ENCODE data around the gene CDH15. TPM values are rescaled to one million over a fixed set of nuclear protein-coding genes. Genes with fewer than 3 reads are reported as not detected.
A peak's percentile ranks its signal among the peaks of the same experiment; 100 is the strongest.

Gene CDH15
- total and polyA plus RNA-seq, 2 of the 13 experiments (the other 11 are each of a cell fraction or from before 2014, with no cell fraction given): 0.74 to 2.2 TPM

DNA sequence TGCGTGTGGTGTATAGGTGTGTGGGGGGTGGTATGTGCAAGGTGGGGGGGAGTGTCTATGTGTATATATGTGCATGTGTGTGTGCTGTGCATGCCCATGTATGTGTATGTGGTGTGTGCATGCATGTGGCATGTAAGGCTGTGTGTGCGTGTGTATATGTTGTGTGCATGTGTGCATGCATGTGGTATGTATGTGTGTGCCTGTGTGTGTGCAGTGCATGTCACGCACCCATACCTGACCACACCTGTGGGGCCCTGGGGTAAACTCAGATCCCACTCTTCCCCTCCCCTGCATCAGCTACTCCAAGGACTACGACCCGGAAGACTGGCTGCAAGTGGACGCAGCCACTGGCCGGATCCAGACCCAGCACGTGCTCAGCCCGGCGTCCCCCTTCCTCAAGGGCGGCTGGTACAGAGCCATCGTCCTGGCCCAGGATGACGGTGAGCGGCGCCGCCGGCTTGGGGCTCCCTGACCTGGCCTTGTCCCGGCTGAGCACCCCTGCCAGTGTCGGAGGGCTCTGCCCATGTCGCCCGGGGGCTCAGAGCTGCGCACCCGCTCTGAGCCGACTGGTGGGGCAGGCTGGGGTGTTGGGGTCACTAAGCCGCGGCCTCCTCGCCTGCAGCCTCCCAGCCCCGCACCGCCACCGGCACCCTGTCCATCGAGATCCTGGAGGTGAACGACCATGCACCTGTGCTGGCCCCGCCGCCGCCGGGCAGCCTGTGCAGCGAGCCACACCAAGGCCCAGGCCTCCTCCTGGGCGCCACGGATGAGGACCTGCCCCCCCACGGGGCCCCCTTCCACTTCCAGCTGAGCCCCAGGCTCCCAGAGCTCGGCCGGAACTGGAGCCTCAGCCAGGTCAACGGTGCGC is 19.7 kb downstream of the CDH15 start:
- H3K4me2 ChIP-seq (ENCODE audit: low read depth, low read length): peak overlapping the region; percentile 94
- H4K20me1 ChIP-seq (ENCODE audit: insufficient read depth, low read length): peaks cover 36% of the 10 kb centered on the region; the same call in 1 of the 2 replicates
- peaks cover 0 to 3% of the 10 kb centered on the region in 2 experiments; a peak in 1 of 5 replicates for H3K36me3 ChIP-seq (replicated peaks in 1 of 2; ENCODE audit: control insufficient read depth in 1 of 2, insufficient read depth in 2 of 2, low read length in 2 of 2)
- FAIRE-seq (peak; percentile 55), ATAC-seq (peak; percentile 17), DNase-seq (ENCODE audit: low spot score) (no peak)
- H3K4me3 ChIP-seq (replicated peaks in 1 of 3; ENCODE audit: insufficient read depth in 1 of 3, low read depth in 2 of 3, low read length in 3 of 3): peak overlapping the region; percentile 60 to 86 (median 75)
- POLR2A ChIA-PET: interaction anchor here (0.5 to 3.0 kb wide), 6 partner anchors 9 to 497 kb away, joined by 3 to 44 read pairs (median 6); partner anchors contain the start of genes CDH15, SLC22A31 and ZNF778
- intact Hi-C loops (cut with micrococcal nuclease; ENCODE audit: unreplicated experiment) (no loop called here), in situ Hi-C loops (cut with HindIII; ENCODE audit: extremely low pct_ligation_motif_present, low pct_unique_long_range_greater_than_20kb) (no loop called here)
- no peak overlapping the region for H2AFZ ChIP-seq (ENCODE audit: low read length)
- peak overlapping the region; percentile 82 for H3K9ac ChIP-seq (ENCODE audit: insufficient read depth, low read depth, low read length)
- H3K27me3 ChIP-seq (ENCODE audit: control insufficient read depth in 1 of 2, insufficient read depth in 2 of 2, low read length in 2 of 2): no peaks in the 10 kb centered on the region; a peak in 1 of 5 replicates
- CTCF ChIA-PET (ENCODE audit: low intra/inter-chr PET ratio, low total read pairs): no interaction called here
- no peaks in the 10 kb centered on the region for H3K9me3 ChIP-seq (ENCODE audit: low read length)
- 12% methylated on average over 20 of the region's 44 CpGs for WGBS (ENCODE audit: low lambda C conversion rate)
- H3K79me2 ChIP-seq (ENCODE audit: insufficient read depth, low read length): peaks cover 6% of the 10 kb centered on the region
- H3K27ac ChIP-seq (ENCODE audit: extremely low read length, insufficient read depth, low read length): peak overlapping the region; percentile 99
- peaks cover 32% of the 10 kb centered on the region for H3K4me1 ChIP-seq (ENCODE audit: insufficient read depth, low read length)
- TSS peak; percentile 48 for BruUV-seq (replicated peaks)
- TF ChIP-seq ZNF180 (CRISPR knock-in tag; IDR thresholded peaks at IDR 0.05; ENCODE audit: borderline replicate concordance, low read depth): 0 out of 2 replicates have a peak, but pooled peaks have one; percentile 58
- TF ChIP-seq SNAI1 (CRISPR knock-in tag; IDR thresholded peaks at IDR 0.05; ENCODE audit: borderline replicate concordance): no peak
- 0 out of 2 replicates have a peak, but pooled peaks have one; percentile 74 for TF ChIP-seq CAMTA2 (CRISPR knock-in tag; IDR thresholded peaks at IDR 0.05; ENCODE audit: borderline replicate concordance)
- no peak for TF ChIP-seq ZNF780A (CRISPR knock-in tag; IDR thresholded peaks at IDR 0.05)
- TF ChIP-seq TARDBP (CRISPR knock-in tag; IDR thresholded peaks at IDR 0.05): no peak; the same call in 1 of the 2 replicates
- no peak; the same call in 1 of the 2 replicates for TF ChIP-seq MAF1 (CRISPR knock-in tag; IDR thresholded peaks at IDR 0.05; ENCODE audit: borderline replicate concordance)
- TF ChIP-seq KDM2A (CRISPR knock-in tag; IDR thresholded peaks at IDR 0.05; ENCODE audit: borderline replicate concordance, low read depth): peak; percentile 87
- TF ChIP-seq HES4 (CRISPR knock-in tag; IDR thresholded peaks at IDR 0.05; ENCODE audit: borderline replicate concordance): peak; percentile 86; the same call in 1 of the 2 replicates
- peak; percentile 32; the same call in 1 of the 2 replicates for TF ChIP-seq ZNF468 (CRISPR knock-in tag; IDR thresholded peaks at IDR 0.05)
- TF ChIP-seq ZNF879 (CRISPR knock-in tag; IDR thresholded peaks at IDR 0.05): peak; percentile 67; the same call in 1 of the 2 replicates
- TF ChIP-seq, protein P1, sequence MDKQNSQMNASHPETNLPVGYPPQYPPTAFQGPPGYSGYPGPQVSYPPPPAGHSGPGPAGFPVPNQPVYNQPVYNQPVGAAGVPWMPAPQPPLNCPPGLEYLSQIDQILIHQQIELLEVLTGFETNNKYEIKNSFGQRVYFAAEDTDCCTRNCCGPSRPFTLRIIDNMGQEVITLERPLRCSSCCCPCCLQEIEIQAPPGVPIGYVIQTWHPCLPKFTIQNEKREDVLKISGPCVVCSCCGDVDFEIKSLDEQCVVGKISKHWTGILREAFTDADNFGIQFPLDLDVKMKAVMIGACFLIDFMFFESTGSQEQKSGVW (CRISPR knock-in tag; IDR thresholded peaks at IDR 0.05; ENCODE audit: borderline replicate concordance): 0 out of 2 replicates have a peak, but pooled peaks have one; percentile 40
- TF ChIP-seq SP2 (CRISPR knock-in tag; IDR thresholded peaks at IDR 0.05): no peak
- no peak for TF ChIP-seq ZNF792 (CRISPR knock-in tag; IDR thresholded peaks at IDR 0.05)
- peak; percentile 58; the same call in 1 of the 2 replicates for TF ChIP-seq ZMYM4 (CRISPR knock-in tag; IDR thresholded peaks at IDR 0.05)
- TF ChIP-seq, protein P2, sequence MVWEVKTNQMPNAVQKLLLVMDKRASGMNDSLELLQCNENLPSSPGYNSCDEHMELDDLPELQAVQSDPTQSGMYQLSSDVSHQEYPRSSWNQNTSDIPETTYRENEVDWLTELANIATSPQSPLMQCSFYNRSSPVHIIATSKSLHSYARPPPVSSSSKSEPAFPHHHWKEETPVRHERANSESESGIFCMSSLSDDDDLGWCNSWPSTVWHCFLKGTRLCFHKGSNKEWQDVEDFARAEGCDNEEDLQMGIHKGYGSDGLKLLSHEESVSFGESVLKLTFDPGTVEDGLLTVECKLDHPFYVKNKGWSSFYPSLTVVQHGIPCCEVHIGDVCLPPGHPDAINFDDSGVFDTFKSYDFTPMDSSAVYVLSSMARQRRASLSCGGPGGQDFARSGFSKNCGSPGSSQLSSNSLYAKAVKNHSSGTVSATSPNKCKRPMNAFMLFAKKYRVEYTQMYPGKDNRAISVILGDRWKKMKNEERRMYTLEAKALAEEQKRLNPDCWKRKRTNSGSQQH (CRISPR knock-in tag; IDR thresholded peaks at IDR 0.05; ENCODE audit: low read depth): no peak
- TF ChIP-seq SP5 (CRISPR knock-in tag; IDR thresholded peaks at IDR 0.05; ENCODE audit: borderline replicate concordance, low read depth): no peak
- TF ChIP-seq CCAR2 (optimal IDR thresholded peaks at IDR 0.05; ENCODE audit: low read depth, low read length): no peak
- peak; percentile 63; the same call in 1 of the 2 replicates for TF ChIP-seq RBFOX2 (IDR thresholded peaks at IDR 0.05; ENCODE audit: low read depth, low read length)
- peak; percentile 77 for TF ChIP-seq AGO2 (optimal IDR thresholded peaks at IDR 0.05; ENCODE audit: low read depth, low read length)
- no peak for TF ChIP-seq SMC3 (IDR thresholded peaks at IDR 0.05; ENCODE audit: low read length)
- TF ChIP-seq, protein P3, sequence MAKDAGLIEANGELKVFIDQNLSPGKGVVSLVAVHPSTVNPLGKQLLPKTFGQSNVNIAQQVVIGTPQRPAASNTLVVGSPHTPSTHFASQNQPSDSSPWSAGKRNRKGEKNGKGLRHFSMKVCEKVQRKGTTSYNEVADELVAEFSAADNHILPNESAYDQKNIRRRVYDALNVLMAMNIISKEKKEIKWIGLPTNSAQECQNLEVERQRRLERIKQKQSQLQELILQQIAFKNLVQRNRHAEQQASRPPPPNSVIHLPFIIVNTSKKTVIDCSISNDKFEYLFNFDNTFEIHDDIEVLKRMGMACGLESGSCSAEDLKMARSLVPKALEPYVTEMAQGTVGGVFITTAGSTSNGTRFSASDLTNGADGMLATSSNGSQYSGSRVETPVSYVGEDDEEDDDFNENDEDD (CRISPR knock-in tag; IDR thresholded peaks at IDR 0.05; ENCODE audit: borderline replicate concordance): peak; percentile 82; the same call in 1 of the 2 replicates
